ENCODE results near the gene ISYNA1. TPM values are rescaled to one million over a fixed set of nuclear protein-coding genes. Genes with fewer than 3 reads are reported as not detected.

ISYNA1 gene
- total and polyA plus RNA-seq, 10 of the 15 experiments (the other 5 are each of a cell fraction or from before 2014, with no cell fraction given), result 1.9 to 37.0 (median 9.1) TPM

GRCh38 chr19:18401580-18402112 is 36.3 kb downstream of the ISYNA1 start (continued):
- TF ChIP-seq E4F1 (IDR thresholded peaks at IDR 0.05; ENCODE audit: borderline replicate concordance, partially characterized antibody), result no peak
- TF ChIP-seq EGR1 (IDR thresholded peaks at IDR 0.05; ENCODE audit: borderline replicate concordance in 1 of 2, low read depth in 2 of 2, low read length in 2 of 2), result no peak
- TF ChIP-seq STAT1 (conservative IDR thresholded peaks at IDR 0.05), result no peak
- no peak for TF ChIP-seq BCLAF1 (IDR thresholded peaks at IDR 0.05)
- TF ChIP-seq DPF2 (IDR thresholded peaks at IDR 0.05), result 0 out of 2 replicates have a peak, but pooled peaks have one; percentile 21
- TF ChIP-seq HDAC6 (IDR thresholded peaks at IDR 0.05; ENCODE audit: unreplicated experiment), result no peak
- no peak for TF ChIP-seq BCL3 (IDR thresholded peaks at IDR 0.05; ENCODE audit: borderline replicate concordance, insufficient read depth, low read depth, low read length, poor library complexity, severe bottlenecking)
- TF ChIP-seq RBBP5 (conservative IDR thresholded peaks at IDR 0.05), result no peak
- no peak for TF ChIP-seq CEBPB (IDR thresholded peaks at IDR 0.05; ENCODE audit: borderline replicate concordance in 1 of 2, low read depth in 2 of 2, low read length in 2 of 2)
- TF ChIP-seq RB1 (IDR thresholded peaks at IDR 0.05; ENCODE audit: borderline replicate concordance), result no peak
- TF ChIP-seq CEBPZ (IDR thresholded peaks at IDR 0.05; ENCODE audit: low read depth, low read length), result no peak
- TF ChIP-seq ZSCAN29 (IDR thresholded peaks at IDR 0.05), result no peak
- no peak for TF ChIP-seq PBX3 (IDR thresholded peaks at IDR 0.05; ENCODE audit: insufficient replicate concordance, low read depth, low read length)
- TF ChIP-seq EZH2 (IDR thresholded peaks at IDR 0.05; ENCODE audit: borderline replicate concordance, control insufficient read depth, low read depth, low read length), result no peak
